CD8-positive, alpha-beta memory T cell (primary cell): ENCODE measurements around the gene SFRP4. TPM values are rescaled to one million over a fixed set of nuclear protein-coding genes. Genes with fewer than 3 reads are reported as not detected.

Source experiments
- CTCF ChIA-PET: fragments of 350-600 bp; sonication (Branson Sonifier 250); formaldehyde crosslinking; loops from one replicate; lab custom pipeline; 2021; ENCODE audit warnings: antibody characterized with exemption; lab: Charles Lee
- POLR2A ChIA-PET: fragments of 350-600 bp; sonication (Branson Sonifier 250); formaldehyde crosslinking; loops from one replicate; lab custom pipeline; 2021; ENCODE audit warnings: antibody characterized with exemption; lab: Charles Lee
- DNase-seq, 5 donors: peaks; one replicate each; pipeline versions ENCODE4 v3.0.0 to v3.0.0-alpha.2; 2020 to 2022; ENCODE audit warnings: mixed read lengths in 1 of 5
- H3K27ac ChIP-seq: one replicate; pipeline ENCODE4 v1.7.0; 2013; ENCODE audit warnings: low read depth, mild to moderate bottlenecking, low read length, moderate library complexity
- H3K27me3 ChIP-seq: 2 replicates; pipeline ENCODE4 v1.7.0; 2013; ENCODE audit warnings: low read length, mild to moderate bottlenecking; ENCODE audit not compliant: insufficient read depth, poor library complexity, severe bottlenecking
- H3K36me3 ChIP-seq: 2 replicates; pipeline ENCODE4 v1.7.0; 2013; ENCODE audit warnings: mild to moderate bottlenecking, low read length, moderate library complexity; ENCODE audit not compliant: insufficient read depth
- H3K4me1 ChIP-seq: 2 replicates; pipeline ENCODE4 v1.7.0; 2013; ENCODE audit warnings: mild to moderate bottlenecking, low read length, moderate library complexity; ENCODE audit not compliant: insufficient read depth
- H3K4me3 ChIP-seq: 2 replicates; pipeline ENCODE4 v1.7.0; 2013; ENCODE audit warnings: mild to moderate bottlenecking, low read length
- H3K9me3 ChIP-seq: 2 replicates; pipeline ENCODE4 v1.7.0; 2013; ENCODE audit warnings: mild to moderate bottlenecking, low read length
- H3K27ac Mint-ChIP-seq, 8 donors: one replicate each; pipeline ENCODE4 v1.8.0; 2020 to 2021; ENCODE audit warnings: mixed read lengths in 8 of 8, mild to moderate bottlenecking in 6 of 8, inconsistent platforms in 3 of 8, moderate library complexity in 3 of 8
- H3K27me3 Mint-ChIP-seq, 2 donors: one replicate each; pipeline ENCODE4 v1.8.0; 2020 to 2021; ENCODE audit warnings: mixed read lengths in 2 of 2, mild to moderate bottlenecking in 1 of 2, moderate library complexity in 1 of 2
- H3K36me3 Mint-ChIP-seq, 3 donors: one replicate each; pipeline ENCODE4 v1.8.0; 2020 to 2021; ENCODE audit warnings: mixed read lengths in 3 of 3, inconsistent platforms in 1 of 3, mild to moderate bottlenecking in 1 of 3
- H3K4me1 Mint-ChIP-seq, 3 donors: one replicate each; pipeline ENCODE4 v1.8.0; 2020 to 2021; ENCODE audit warnings: mixed read lengths in 3 of 3, inconsistent platforms in 1 of 3, mild to moderate bottlenecking in 1 of 3
- H3K4me3 Mint-ChIP-seq, 7 donors: one replicate each; pipeline ENCODE4 v1.8.0; 2020 to 2021; ENCODE audit warnings: mixed read lengths in 7 of 7, mild to moderate bottlenecking in 6 of 7, moderate library complexity in 4 of 7, inconsistent platforms in 2 of 7
- H3K9me3 Mint-ChIP-seq, 5 donors: one replicate each; pipeline ENCODE4 v1.8.0; 2020 to 2022; ENCODE audit warnings: mixed read lengths in 5 of 5, mild to moderate bottlenecking in 3 of 5, moderate library complexity in 2 of 5, inconsistent platforms in 1 of 5
- polyA plus RNA-seq: library from polyadenylated mRNA; unstranded; fragments of 300-500 nt; fragmentation: Illumina TruSeq; gene quantifications from one replicate; pipeline ENCODE4 v1.2.3, GENCODE V29; 2021
- total RNA-seq, 2 experiments: library from RNA; stranded (reverse); gene quantifications; one replicate each; pipeline ENCODE4 v1.2.3, GENCODE V29; 2021

Gene SFRP4
- total and polyA plus RNA-seq, 3 experiments from 2014 or later = not detected

DNA sequence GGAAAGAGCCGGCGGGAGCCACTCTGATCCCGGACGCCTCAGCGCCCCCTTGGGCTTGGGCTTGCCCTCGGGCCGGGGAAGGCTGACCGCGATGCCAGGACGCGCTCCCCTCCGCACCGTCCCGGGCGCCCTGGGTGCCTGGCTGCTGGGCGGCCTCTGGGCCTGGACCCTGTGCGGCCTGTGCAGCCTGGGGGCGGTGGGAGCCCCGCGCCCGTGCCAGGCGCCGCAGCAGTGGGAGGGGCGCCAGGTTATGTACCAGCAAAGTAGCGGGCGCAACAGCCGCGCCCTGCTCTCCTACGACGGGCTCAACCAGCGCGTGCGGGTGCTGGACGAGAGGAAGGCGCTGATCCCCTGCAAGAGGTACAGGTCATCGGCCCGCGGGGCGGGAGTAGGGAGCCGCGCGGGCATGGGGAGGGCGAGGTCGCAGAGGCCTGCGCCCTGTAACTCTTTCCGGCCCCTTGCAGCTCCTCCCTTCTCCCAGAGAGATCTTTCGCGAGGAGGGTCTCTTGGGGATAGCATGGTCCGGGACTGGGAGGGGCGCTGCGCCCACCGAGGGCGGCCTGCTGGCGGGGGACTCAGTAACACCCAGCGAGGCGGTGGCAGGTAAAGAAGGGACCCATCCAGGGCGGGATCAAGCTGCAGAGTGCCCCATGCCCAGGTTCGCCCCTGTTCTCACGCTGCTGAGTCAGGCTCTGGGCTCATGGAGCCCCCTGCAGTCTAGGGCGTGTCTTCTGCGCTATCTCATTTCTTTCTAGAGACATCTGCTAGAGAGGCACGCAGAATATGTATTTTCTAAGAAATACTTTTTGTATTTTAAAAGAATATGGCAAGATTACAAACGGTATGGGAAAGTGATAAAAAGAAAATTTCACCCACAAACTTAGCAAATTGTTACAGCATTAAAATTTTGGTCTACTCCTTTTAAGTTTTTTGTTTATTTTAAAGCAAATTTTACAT lies 4.5 kb upstream of the SFRP4 start:
- Mint-ChIP-seq H3K9me3 (peaks cover 2 to 8% (median 6%) of the 10 kb centered on the region in 5 donors), H3K27ac (peak overlapping the region in 1 of 8 donors; percentile 19), H3K4me1 (peaks cover 15 to 27% (median 19%) of the 10 kb centered on the region in 3 donors), H3K27me3 (peaks cover 35 to 81% of the 10 kb centered on the region in 2 donors), H3K4me3 (peak overlapping the region; percentile 22 to 88 (median 79)), H3K36me3 (no peaks in the 10 kb centered on the region)
- DNase-seq = no peak
- H3K36me3 ChIP-seq = no peaks in the 10 kb centered on the region
- ChIA-PET POLR2A (no interaction called here), CTCF (interaction anchor here (1.4 kb wide), 1 partner anchor 13 kb away, joined by 3 read pairs; no protein-coding TSS in a partner anchor)
- peaks cover 8% of the 10 kb centered on the region for H3K27me3 ChIP-seq
- no peaks in the 10 kb centered on the region for H3K9me3 ChIP-seq
- H3K4me3 ChIP-seq = no peak overlapping the region
- no peaks in the 10 kb centered on the region for H3K4me1 ChIP-seq
- no peak overlapping the region for H3K27ac ChIP-seq

GRCh38 chr7:37920305-37920848 lies 3.8 kb upstream of the SFRP4 start, which contains the start of gene EPDR1:
TSS of gene EPDR1 (plus strand) at chr7:37920640. CDS start at chr7:37920940, 300 bp downstream.
- peaks cover 15 to 35% (median 20%) of the 10 kb centered on the region in 3 donors for H3K4me1 Mint-ChIP-seq
- H3K4me3 Mint-ChIP-seq = peak within 1 kb of the TSS; percentile 24 to 88 (median 79)
- H3K27me3 Mint-ChIP-seq = peaks cover 35 to 87% of the 10 kb centered on the region in 2 donors
- peak within 1 kb of the TSS in 3 of 8 donors; percentile 19 to 70 (median 59) for H3K27ac Mint-ChIP-seq
- H3K27ac ChIP-seq = no peak within 1 kb of the TSS
- CTCF ChIA-PET = interaction anchor here (1.4 kb wide), 1 partner anchor 12 kb away, joined by 3 read pairs; no protein-coding TSS in a partner anchor
- H3K36me3 Mint-ChIP-seq = no peaks in the 10 kb centered on the region
- peaks cover 8% of the 10 kb centered on the region for H3K27me3 ChIP-seq
- H3K9me3 Mint-ChIP-seq = peaks cover 0 to 6% (median 3%) of the 10 kb centered on the region in 5 donors
- H3K4me3 ChIP-seq = no peak within 1 kb of the TSS
- POLR2A ChIA-PET = no interaction called here
- no peaks in the 10 kb centered on the region for H3K4me1 ChIP-seq
- no peaks in the 10 kb centered on the region for H3K36me3 ChIP-seq
- DNase-seq = peak in 1 of 5 donors; percentile 31
- H3K9me3 ChIP-seq = no peaks in the 10 kb centered on the region

DNA sequence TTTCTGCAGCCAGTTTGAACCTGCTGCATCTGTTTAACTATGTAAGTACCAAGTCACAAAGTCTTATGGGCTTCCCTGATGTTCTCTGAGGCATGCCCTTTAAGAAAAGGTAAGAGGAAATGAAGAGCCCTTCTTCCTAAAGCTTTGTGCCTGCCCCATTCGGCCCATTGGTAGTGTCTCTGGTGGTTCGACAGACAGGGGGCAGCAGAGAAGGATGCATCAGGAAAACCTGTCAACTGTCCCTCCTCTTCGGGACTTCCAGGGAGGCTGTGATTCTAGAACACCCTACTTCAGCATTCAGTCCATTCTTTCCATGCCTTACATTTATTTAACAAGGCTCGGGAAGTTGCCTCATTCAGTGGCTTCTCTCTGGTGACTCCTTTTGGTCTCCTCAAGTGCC lies 1.9 kb upstream of the SFRP4 start:
- no peak for DNase-seq
- no peak overlapping the region for H3K4me3 ChIP-seq
- H3K36me3 ChIP-seq = no peaks in the 10 kb centered on the region
- H3K27me3 ChIP-seq = peaks cover 8% of the 10 kb centered on the region
- H3K9me3 ChIP-seq = no peaks in the 10 kb centered on the region
- Mint-ChIP-seq H3K9me3 (peaks cover 0 to 4% (median 0%) of the 10 kb centered on the region in 5 donors), H3K27ac (no peak overlapping the region), H3K36me3 (no peaks in the 10 kb centered on the region), H3K27me3 (peaks cover 42 to 87% of the 10 kb centered on the region in 2 donors), H3K4me1 (peaks cover 15 to 38% (median 20%) of the 10 kb centered on the region in 3 donors), H3K4me3 (no peak overlapping the region)
- no peak overlapping the region for H3K27ac ChIP-seq
- no peaks in the 10 kb centered on the region for H3K4me1 ChIP-seq
- CTCF ChIA-PET = interaction anchor here (1.2 kb wide), 1 partner anchor 85 kb away, joined by 4 read pairs; no protein-coding TSS in a partner anchor
- POLR2A ChIA-PET = no interaction called here

DNA sequence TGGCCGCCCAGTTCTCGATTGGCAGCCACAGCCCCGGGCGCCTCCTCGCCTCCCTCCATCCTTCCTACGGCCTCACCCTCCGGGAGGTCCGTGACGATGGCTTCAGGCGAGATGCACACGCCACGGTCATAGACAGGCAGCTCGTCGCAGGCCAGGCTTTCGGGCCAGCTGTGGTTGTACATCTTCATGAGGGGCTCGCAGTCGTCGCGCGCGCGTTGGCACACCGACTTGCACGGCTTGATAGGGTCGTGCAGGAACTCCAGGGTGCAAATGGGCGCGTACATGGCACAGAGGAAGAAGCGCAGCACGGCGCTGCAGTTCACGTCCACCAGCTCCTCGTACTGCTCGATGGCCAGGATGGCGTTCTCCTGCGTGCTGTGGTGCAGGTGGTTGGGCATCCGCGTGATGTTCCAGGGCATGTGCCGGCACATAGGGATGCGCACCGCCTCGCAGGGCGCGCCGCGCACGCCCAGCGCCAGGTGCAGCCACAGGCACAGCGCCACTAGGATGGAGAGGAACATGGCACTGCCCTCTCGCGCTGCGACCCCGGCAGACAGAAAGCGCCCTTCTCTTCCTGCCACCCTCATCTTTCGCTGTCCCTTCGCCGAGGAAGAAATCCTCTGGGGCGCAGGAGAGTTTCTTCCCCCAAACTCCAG lies 472 bp downstream of the SFRP4 start:
- Mint-ChIP-seq H3K4me1 (peaks cover 15 to 30% (median 16%) of the 10 kb centered on the region in 3 donors), H3K27ac (peak overlapping the region in 1 of 8 donors; percentile 20), H3K27me3 (peaks cover 43 to 85% of the 10 kb centered on the region in 2 donors), H3K4me3 (peak overlapping the region in 4 of 7 donors; percentile 21 to 67 (median 50)), H3K9me3 (no peaks in the 10 kb centered on the region), H3K36me3 (no peaks in the 10 kb centered on the region)
- ChIA-PET POLR2A (no interaction called here), CTCF (no interaction called here)
- DNase-seq = no peak
- Histone ChIP-seq H3K4me1 (no peaks in the 10 kb centered on the region), H3K9me3 (no peaks in the 10 kb centered on the region), H3K27ac (no peak overlapping the region), H3K27me3 (peaks cover 8% of the 10 kb centered on the region), H3K4me3 (no peak overlapping the region), H3K36me3 (no peaks in the 10 kb centered on the region)

GRCh38 chr7:37915438-37915837 lies 1.2 kb downstream of the SFRP4 start:
- ChIA-PET POLR2A (no interaction called here), CTCF (no interaction called here)
- Mint-ChIP-seq H3K36me3 (no peaks in the 10 kb centered on the region), H3K27ac (no peak overlapping the region), H3K9me3 (no peaks in the 10 kb centered on the region), H3K27me3 (peaks cover 42 to 89% of the 10 kb centered on the region in 2 donors), H3K4me1 (peaks cover 14 to 28% (median 14%) of the 10 kb centered on the region in 3 donors), H3K4me3 (peak overlapping the region in 1 of 7 donors; percentile 9)
- Histone ChIP-seq H3K9me3 (no peaks in the 10 kb centered on the region), H3K27ac (no peak overlapping the region), H3K4me3 (no peak overlapping the region), H3K36me3 (no peaks in the 10 kb centered on the region), H3K27me3 (peaks cover 8% of the 10 kb centered on the region), H3K4me1 (no peaks in the 10 kb centered on the region)
- DNase-seq = no peak

DNA sequence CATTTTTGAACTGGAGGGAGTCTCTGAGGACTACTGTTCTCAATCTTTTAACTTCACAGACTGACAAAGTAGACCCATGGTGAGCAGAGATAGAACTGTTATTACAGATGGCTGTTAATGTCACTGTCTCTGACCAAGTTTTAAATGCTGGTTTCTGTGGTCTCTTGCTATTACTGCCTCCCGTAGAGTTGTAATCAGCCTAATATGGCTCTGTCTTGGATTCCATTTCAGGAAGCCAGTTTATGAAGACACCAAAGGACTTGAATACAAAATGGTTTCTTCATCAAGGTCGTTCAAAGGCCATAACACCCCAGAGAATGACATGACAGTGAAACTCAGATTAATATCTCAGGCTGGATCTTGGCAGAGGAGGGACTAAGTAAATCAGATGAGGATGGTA lies 3.9 kb downstream of the SFRP4 start:
- Histone ChIP-seq H3K27me3 (peaks cover 8% of the 10 kb centered on the region), H3K4me3 (no peak overlapping the region), H3K9me3 (no peaks in the 10 kb centered on the region), H3K4me1 (no peaks in the 10 kb centered on the region), H3K36me3 (no peaks in the 10 kb centered on the region), H3K27ac (no peak overlapping the region)
- Mint-ChIP-seq H3K27ac (no peak overlapping the region), H3K4me3 (no peak overlapping the region), H3K9me3 (no peaks in the 10 kb centered on the region), H3K27me3 (peaks cover 19 to 63% of the 10 kb centered on the region in 2 donors), H3K4me1 (peaks cover 9 to 24% (median 10%) of the 10 kb centered on the region in 3 donors), H3K36me3 (no peaks in the 10 kb centered on the region)
- ChIA-PET CTCF (no interaction called here), POLR2A (no interaction called here)
- no peak for DNase-seq

DNA sequence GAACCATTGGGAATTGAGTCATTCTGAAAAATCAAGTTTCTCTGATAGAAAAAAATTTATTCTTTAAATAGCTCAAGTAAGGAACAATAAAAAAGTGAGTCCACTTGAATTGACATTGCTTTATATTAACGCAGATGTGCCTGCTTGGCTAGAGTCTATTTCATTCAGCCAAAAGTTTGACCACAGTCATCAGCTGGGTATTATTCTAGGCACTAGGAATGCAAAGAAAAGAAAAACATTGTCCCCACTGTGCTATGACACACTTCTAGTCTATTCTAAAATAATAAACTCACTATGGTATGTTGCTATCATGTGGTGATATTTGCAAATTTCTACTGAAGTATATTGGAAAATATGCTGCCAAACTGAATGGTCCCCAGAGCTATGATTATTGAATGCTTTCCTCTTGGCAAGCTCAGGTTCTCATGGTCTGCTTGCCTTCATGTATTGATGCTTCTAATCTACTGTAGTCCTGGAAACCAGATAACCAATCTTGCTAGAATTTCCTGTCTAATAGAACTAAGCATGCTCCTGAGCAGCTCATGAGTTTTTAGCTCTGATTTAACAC lies 8.3 kb downstream of the SFRP4 start:
- H3K9me3 ChIP-seq = no peaks in the 10 kb centered on the region
- H3K4me3 ChIP-seq = no peak overlapping the region
- Mint-ChIP-seq H3K27me3 (peaks cover 12 to 25% of the 10 kb centered on the region in 2 donors), H3K27ac (no peak overlapping the region), H3K4me3 (no peak overlapping the region), H3K36me3 (no peaks in the 10 kb centered on the region), H3K4me1 (no peaks in the 10 kb centered on the region), H3K9me3 (no peaks in the 10 kb centered on the region)
- H3K36me3 ChIP-seq = no peaks in the 10 kb centered on the region
- no peaks in the 10 kb centered on the region for H3K27me3 ChIP-seq
- no peaks in the 10 kb centered on the region for H3K4me1 ChIP-seq
- DNase-seq = no peak
- POLR2A ChIA-PET = no interaction called here
- no peak overlapping the region for H3K27ac ChIP-seq
- CTCF ChIA-PET = interaction anchor here (1.1 kb wide), 1 partner anchor 12 kb away, joined by 3 read pairs; the partner anchor contains the start of gene EPDR1
